Fibroblast of lung (primary cell): Measurements from ENCODE around the gene ABLIM2. TPM values are rescaled to one million over a fixed set of nuclear protein-coding genes. Genes with fewer than 3 reads are reported as not detected.
A peak's percentile ranks its signal among the peaks of the same experiment; 100 is the strongest.

Experiments used
- DNase-seq, 2 donors: peaks; one replicate each; pipeline versions ENCODE4 v3.0.0 to v3.0.0-alpha.2; 2010; ENCODE audit warnings: low read depth in 2 of 2
- H2AFZ ChIP-seq: 2 replicates; pipeline ENCODE4 v1.5.1; 2012; ENCODE audit warnings: low read length, control low read depth, inconsistent platforms
- H3K27ac ChIP-seq: 2 replicates; pipeline ENCODE4 v1.5.1; 2011; ENCODE audit warnings: low read length, control low read depth; ENCODE audit not compliant: insufficient read depth
- H3K27me3 ChIP-seq: 2 replicates; pipeline ENCODE4 v1.5.1; 2011; ENCODE audit warnings: mild to moderate bottlenecking, low read length; ENCODE audit not compliant: control insufficient read depth, insufficient read depth
- H3K36me3 ChIP-seq: 2 replicates; pipeline ENCODE4 v1.5.1; 2011; ENCODE audit warnings: low read length; ENCODE audit not compliant: control insufficient read depth, insufficient read depth
- H3K4me1 ChIP-seq: 2 replicates; pipeline ENCODE4 v1.5.1; 2011; ENCODE audit warnings: low read length; ENCODE audit not compliant: control insufficient read depth, insufficient read depth; ENCODE audit errors: extremely low read depth
- H3K4me2 ChIP-seq: 2 replicates; pipeline ENCODE4 v1.5.1; 2011; ENCODE audit warnings: low read length, control low read depth; ENCODE audit not compliant: insufficient read depth; ENCODE audit errors: extremely low read depth
- H3K4me3 ChIP-seq, 4 experiments: fragments of 200-600 bp in 1 of 4; sonication (generic) in 1 of 4; replicated peaks in 1 of 4; 2 replicates each; pipeline ENCODE4 v1.5.1; 2011 to 2016; ENCODE audit warnings: low read length in 4 of 4, low read depth in 3 of 4, mild to moderate bottlenecking in 3 of 4, control low read depth in 2 of 4, inconsistent platforms in 1 of 4, mixed read lengths in 1 of 4; ENCODE audit not compliant: insufficient read depth in 1 of 4; ENCODE audit errors: control extremely low read depth in 1 of 4
- H3K79me2 ChIP-seq: 2 replicates; pipeline ENCODE4 v1.5.1; 2012; ENCODE audit warnings: mild to moderate bottlenecking, low read length, inconsistent platforms; ENCODE audit not compliant: control insufficient read depth, insufficient read depth
- H3K9ac ChIP-seq: 2 replicates; pipeline ENCODE4 v1.5.1; 2011; ENCODE audit warnings: mild to moderate bottlenecking, low read length, control low read depth; ENCODE audit not compliant: insufficient read depth
- H3K9me3 ChIP-seq: 2 replicates; pipeline ENCODE4 v1.5.1; 2012; ENCODE audit warnings: low read depth, low read length; ENCODE audit not compliant: control insufficient read depth, insufficient read depth
- H4K20me1 ChIP-seq: 2 replicates; pipeline ENCODE4 v1.5.1; 2011; ENCODE audit warnings: low read length; ENCODE audit not compliant: control insufficient read depth, insufficient read depth; ENCODE audit errors: extremely low read depth
- CTCF ChIP-seq, 2 donors: IDR thresholded peaks in 1 of 2; conservative IDR thresholded peaks in 1 of 2; 1 replicate in 1 of 2; 2 replicates in 1 of 2; pipeline ENCODE4 v1.5.1; 2011 to 2012; ENCODE audit warnings: low read length in 2 of 2, control low read depth in 1 of 2, inconsistent platforms in 1 of 2, low read depth in 1 of 2, mild to moderate bottlenecking in 1 of 2
- EZH2 ChIP-seq: IDR thresholded peaks from 2 replicates; pipeline ENCODE4 v1.5.1; 2012; ENCODE audit warnings: low read length, control low read depth, mild to moderate bottlenecking; ENCODE audit errors: missing control alignments
- polyA plus RNA-seq, 2 donors: library from polyadenylated mRNA; depleted of rRNA in 1 of 2; stranded (reverse) in 1 of 2; unstranded in 1 of 2; fragments of >200 nt; gene quantifications; 2 replicates each; pipeline ENCODE4 v1.2.1, GENCODE V29; 2011 to 2012; ENCODE audit warnings: missing spikeins in 1 of 2
- total RNA-seq: library from RNA; depleted of rRNA; stranded (reverse); fragments of >200 nt; gene quantifications from 2 replicates; pipeline ENCODE4 v1.2.1, GENCODE V29; 2014

The ABLIM2 gene
- total and polyA plus RNA-seq, 2 donors (not counting 1 experiment from before 2014, with no cell fraction given): 0.66 to 2.6 TPM

GRCh38 chr4:8110071-8110986 lies 48.3 kb downstream of the ABLIM2 start:
- no peaks in the 10 kb centered on the region for H3K79me2 ChIP-seq
- H3K9me3 ChIP-seq: no peaks in the 10 kb centered on the region
- no peak overlapping the region for H2AFZ ChIP-seq
- H3K4me2 ChIP-seq: no peak overlapping the region
- H3K36me3 ChIP-seq: no peaks in the 10 kb centered on the region
- no peaks in the 10 kb centered on the region for H3K4me1 ChIP-seq
- H3K9ac ChIP-seq: no peak overlapping the region
- no peaks in the 10 kb centered on the region for H3K27me3 ChIP-seq
- H3K27ac ChIP-seq: no peak overlapping the region
- H4K20me1 ChIP-seq: no peaks in the 10 kb centered on the region
- peak in 1 of 2 donors; percentile 30 for DNase-seq
- no peak for TF ChIP-seq EZH2
- TF ChIP-seq CTCF (conservative IDR thresholded peaks at IDR 0.05 in 1 of 2, IDR thresholded peaks at IDR 0.05 in 1 of 2; ENCODE audit: low read depth in 1 of 2, low read length in 2 of 2): no peak
- no peak overlapping the region for H3K4me3 ChIP-seq

- no peaks in the 10 kb centered on the region for H3K27me3 ChIP-seq
- H3K4me3 ChIP-seq: no peak overlapping the region
- TF ChIP-seq CTCF (conservative IDR thresholded peaks at IDR 0.05 in 1 of 2, IDR thresholded peaks at IDR 0.05 in 1 of 2; ENCODE audit: low read depth in 1 of 2, low read length in 2 of 2) (no peak), EZH2 (no peak)
Measured at GRCh38 chr4:8109406-8110065, 49.1 kb downstream of the ABLIM2 start.

GRCh38 chr4:8108991-8109390 lies 49.6 kb downstream of the ABLIM2 start:
- H3K27me3 ChIP-seq: no peaks in the 10 kb centered on the region

More at GRCh38 chr4:8109406-8110065, 49.1 kb downstream of the ABLIM2 start:
- Histone ChIP-seq H3K9me3 (no peaks in the 10 kb centered on the region), H3K4me1 (no peaks in the 10 kb centered on the region), H3K36me3 (no peaks in the 10 kb centered on the region), H3K27ac (no peak overlapping the region), H3K79me2 (no peaks in the 10 kb centered on the region), H3K4me2 (no peak overlapping the region), H3K9ac (no peak overlapping the region), H2AFZ (no peak overlapping the region), H4K20me1 (no peaks in the 10 kb centered on the region)
- DNase-seq: no peak

More at GRCh38 chr4:8108991-8109390, 49.6 kb downstream of the ABLIM2 start:
- no peak overlapping the region for H2AFZ ChIP-seq
- TF ChIP-seq EZH2 (no peak), CTCF (conservative IDR thresholded peaks at IDR 0.05 in 1 of 2, IDR thresholded peaks at IDR 0.05 in 1 of 2; ENCODE audit: low read depth in 1 of 2, low read length in 2 of 2) (no peak)
- no peak overlapping the region for H3K27ac ChIP-seq
- H3K79me2 ChIP-seq: no peaks in the 10 kb centered on the region
- no peaks in the 10 kb centered on the region for H4K20me1 ChIP-seq
- H3K36me3 ChIP-seq: no peaks in the 10 kb centered on the region
- H3K4me3 ChIP-seq: no peak overlapping the region
- DNase-seq: no peak
- H3K9me3 ChIP-seq: no peaks in the 10 kb centered on the region
- H3K4me1 ChIP-seq: no peaks in the 10 kb centered on the region
- H3K4me2 ChIP-seq: no peak overlapping the region
- no peak overlapping the region for H3K9ac ChIP-seq
